Stimulated activated effector memory CD8-positive, alpha-beta T cell treated with anti-CD3 and anti-CD28 coated beads, Interleukin-12 subunit alpha, Interleukin-12 subunit beta, amount 100 ng/mL, for 72 hours (primary cell): ENCODE results near the gene CYB561D2.
A peak's percentile ranks its signal among the peaks of the same experiment; 100 is the strongest.

Experiments used
- ATAC-seq: fragments of 150-1000 bp; cut with Tn5 transposase; 2 replicates; pipeline ENCODE4 v1.10.0; 2021
- DNase-seq, 2 donors: peaks; one replicate each; pipeline ENCODE4 v3.0.0; 2021 to 2022; ENCODE audit warnings: low spot score in 2 of 2
- H3K27ac Mint-ChIP-seq: one replicate; pipeline ENCODE4 v1.8.0; 2022; ENCODE audit warnings: mild to moderate bottlenecking, mixed read lengths
- H3K36me3 Mint-ChIP-seq: one replicate; pipeline ENCODE4 v1.8.0; 2022; ENCODE audit warnings: mild to moderate bottlenecking, mixed read lengths
- H3K4me1 Mint-ChIP-seq: one replicate; pipeline ENCODE4 v1.8.0; 2022; ENCODE audit warnings: mixed read lengths
- H3K4me3 Mint-ChIP-seq: one replicate; pipeline ENCODE4 v1.8.0; 2022; ENCODE audit warnings: mild to moderate bottlenecking, mixed read lengths
- H3K9me3 Mint-ChIP-seq: one replicate; pipeline ENCODE4 v1.8.0; 2022; ENCODE audit warnings: mixed read lengths

CYB561D2 gene

DNA sequence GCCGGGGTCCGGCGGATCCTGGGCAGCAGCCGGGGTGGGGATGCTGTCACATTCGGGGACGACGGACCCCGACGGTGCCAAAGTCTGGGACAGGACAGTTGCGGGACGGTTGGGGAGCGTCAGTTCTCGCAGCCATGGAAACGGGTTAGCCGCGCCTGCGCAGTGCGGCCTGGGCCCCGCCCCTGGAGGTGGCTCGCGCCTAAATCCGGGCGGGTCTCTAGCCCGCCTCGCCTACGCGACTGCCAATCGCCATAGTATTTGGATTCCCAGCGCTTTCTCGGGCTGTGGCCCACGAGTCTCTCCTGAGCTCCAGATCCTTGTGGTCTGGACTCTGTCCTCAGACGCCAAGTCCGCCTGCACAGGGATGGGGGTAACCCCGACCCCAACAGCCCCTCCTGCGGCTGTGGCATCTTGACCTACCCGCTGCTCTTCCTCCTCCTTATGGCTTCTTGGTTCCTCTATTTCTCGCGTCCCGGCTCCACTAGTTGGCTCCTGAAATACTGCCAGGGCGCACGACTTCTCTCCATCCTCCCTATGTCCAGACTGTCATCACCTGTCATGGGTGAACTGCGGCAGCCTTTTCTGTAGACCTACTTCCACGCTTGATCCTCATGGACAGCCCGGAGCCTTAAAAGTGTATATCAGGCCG is 5.0 kb upstream of the CYB561D2 start, which contains the start of gene ZMYND10:
TSS of gene ZMYND10 (minus strand) at position 147 of the 649 bp plus-strand sequence. CDS start 153 bp downstream, outside the sequence.
- Mint-ChIP-seq H3K9me3 (no peaks in the 10 kb centered on the region), H3K4me1 (peaks cover 76% of the 10 kb centered on the region), H3K27ac (no peak within 1 kb of the TSS), H3K4me3 (peak within 1 kb of the TSS; percentile 68), H3K36me3 (peaks cover 48% of the 10 kb centered on the region)
- ATAC-seq = peak; percentile 8
- DNase-seq = peak; percentile 64 to 84

DNA sequence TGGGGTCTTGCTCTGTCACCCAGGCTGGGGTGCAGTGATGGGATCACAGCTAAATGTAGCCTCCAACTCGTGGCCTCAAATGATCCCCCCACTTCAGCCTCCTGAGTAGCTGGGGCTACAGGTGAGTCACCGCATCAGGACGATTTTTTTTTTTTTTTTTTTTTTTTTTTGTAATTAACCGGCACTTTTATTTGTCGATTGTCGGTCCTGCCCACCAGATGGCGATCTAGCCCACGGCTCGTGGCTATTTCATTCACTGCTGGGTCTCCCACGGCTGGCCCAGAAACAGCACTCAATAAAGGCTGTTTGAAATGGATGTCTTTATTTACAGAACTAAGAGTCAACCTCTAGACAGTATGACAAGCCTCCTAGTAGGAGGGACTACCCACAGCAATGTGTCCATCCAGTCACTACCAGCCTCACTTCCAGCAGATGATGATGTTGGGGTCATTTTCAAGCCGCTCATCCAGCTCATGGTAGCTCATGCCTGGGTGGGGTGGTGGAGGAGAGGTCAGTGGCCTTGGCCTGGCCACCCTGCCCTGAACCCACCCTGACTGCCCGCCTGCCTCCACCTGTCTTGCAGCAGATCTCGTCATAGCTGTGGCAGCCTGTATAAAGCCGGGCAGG is 3.4 kb upstream of the CYB561D2 start:
- peak; percentile 5 for ATAC-seq
- no peaks in the 10 kb centered on the region for H3K9me3 Mint-ChIP-seq
- DNase-seq = peak; percentile 51 to 80
- H3K4me1 Mint-ChIP-seq = peaks cover 81% of the 10 kb centered on the region
- no peak overlapping the region for H3K27ac Mint-ChIP-seq
- no peak overlapping the region for H3K4me3 Mint-ChIP-seq
- H3K36me3 Mint-ChIP-seq = peaks cover 59% of the 10 kb centered on the region

DNA sequence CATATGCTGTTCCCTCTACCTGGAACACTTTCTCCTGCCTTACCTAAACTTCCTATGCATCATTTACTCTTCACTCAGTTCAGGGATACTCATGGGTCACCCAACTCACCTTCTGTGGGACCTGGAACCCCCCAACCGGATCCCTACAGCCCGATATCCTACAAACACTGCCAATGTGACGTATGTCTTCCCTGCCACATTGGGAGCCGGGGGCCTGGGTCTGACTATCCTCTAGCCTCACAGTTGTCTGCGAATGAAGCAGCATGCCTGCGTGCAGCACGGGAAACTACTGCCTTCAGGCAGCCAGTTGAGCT is 492 bp upstream of the CYB561D2 start:
- Mint-ChIP-seq H3K27ac (peak overlapping the region; percentile 98), H3K4me3 (peak overlapping the region; percentile 99), H3K4me1 (peaks cover 72% of the 10 kb centered on the region), H3K36me3 (peaks cover 87% of the 10 kb centered on the region), H3K9me3 (no peaks in the 10 kb centered on the region)
- DNase-seq = no peak
- no peak for ATAC-seq

DNA sequence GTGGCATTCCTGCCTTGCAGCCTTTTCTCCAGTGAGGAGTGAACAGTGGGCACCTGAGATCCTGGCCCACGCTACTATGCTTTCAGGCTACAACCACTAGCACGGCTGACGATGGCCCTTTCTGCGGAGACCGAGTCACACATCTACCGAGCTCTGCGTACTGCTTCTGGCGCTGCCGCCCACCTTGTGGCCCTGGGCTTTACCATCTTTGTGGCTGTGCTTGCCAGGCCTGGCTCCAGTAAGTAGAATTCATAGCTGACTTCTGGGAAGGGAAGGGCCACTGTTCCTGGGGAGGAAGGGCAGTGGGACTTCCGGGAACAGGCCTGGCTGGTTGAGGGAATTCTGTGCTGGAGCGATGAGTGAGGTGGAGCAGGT is 648 bp downstream of the CYB561D2 start:
- ATAC-seq (peak; percentile 22), DNase-seq (no peak)
- H3K4me3 Mint-ChIP-seq = peak overlapping the region; percentile 99
- peaks cover 87% of the 10 kb centered on the region for H3K36me3 Mint-ChIP-seq
- H3K9me3 Mint-ChIP-seq = no peaks in the 10 kb centered on the region
- peak overlapping the region; percentile 98 for H3K27ac Mint-ChIP-seq
- H3K4me1 Mint-ChIP-seq = peaks cover 72% of the 10 kb centered on the region

DNA sequence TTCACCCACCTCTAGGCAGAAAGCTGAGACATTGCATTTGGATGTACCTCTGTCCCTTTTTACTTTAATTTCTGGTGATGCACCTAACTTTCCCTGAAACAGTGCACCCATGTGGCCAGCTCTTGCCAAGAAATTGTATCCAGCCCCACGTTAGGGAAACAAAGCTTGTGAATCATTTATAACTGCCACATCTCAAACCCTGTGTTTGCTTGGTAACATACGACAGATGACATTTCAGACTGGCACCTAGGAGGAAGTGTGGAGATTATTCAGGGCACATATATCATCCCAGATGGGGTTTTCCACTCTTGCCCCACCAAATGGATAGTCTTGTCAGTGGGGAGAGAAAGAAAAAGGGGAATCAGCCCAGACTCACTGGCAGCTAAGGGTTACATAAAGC is 2.1 kb downstream of the CYB561D2 start:
- DNase-seq (no peak), ATAC-seq (no peak)
- H3K4me3 Mint-ChIP-seq = no peak overlapping the region
- H3K9me3 Mint-ChIP-seq = no peaks in the 10 kb centered on the region
- H3K4me1 Mint-ChIP-seq = peaks cover 76% of the 10 kb centered on the region
- H3K36me3 Mint-ChIP-seq = peaks cover 83% of the 10 kb centered on the region
- peak overlapping the region; percentile 58 for H3K27ac Mint-ChIP-seq

DNA sequence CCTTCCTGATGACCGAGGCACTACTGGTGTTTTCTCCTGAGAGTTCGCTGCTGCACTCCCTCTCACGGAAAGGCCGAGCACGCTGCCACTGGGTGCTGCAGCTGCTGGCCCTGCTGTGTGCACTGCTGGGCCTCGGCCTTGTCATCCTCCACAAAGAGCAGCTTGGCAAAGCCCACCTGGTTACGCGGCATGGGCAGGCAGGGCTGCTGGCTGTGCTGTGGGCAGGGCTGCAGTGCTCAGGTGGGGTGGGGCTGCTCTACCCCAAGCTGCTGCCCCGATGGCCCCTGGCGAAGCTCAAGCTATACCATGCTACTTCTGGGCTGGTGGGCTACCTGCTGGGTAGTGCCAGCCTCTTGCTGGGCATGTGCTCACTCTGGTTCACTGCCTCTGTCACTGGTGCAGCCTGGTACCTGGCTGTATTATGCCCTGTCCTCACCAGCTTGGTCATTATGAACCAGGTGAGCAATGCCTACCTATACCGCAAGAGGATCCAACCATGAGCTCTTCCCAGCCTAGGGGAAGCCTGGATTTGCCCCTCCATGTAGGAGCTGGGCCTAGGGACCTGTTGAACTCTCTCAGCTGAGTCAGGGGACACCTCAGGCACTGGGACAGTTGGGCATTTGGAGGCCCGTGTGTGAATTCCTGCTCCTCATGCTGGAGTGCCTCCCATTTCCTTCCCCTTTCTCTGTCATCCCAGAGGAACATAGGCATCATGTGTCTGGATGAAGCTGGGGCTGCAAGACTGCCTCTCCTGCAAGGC is 2.8 kb downstream of the CYB561D2 start:
- no peak overlapping the region for H3K4me3 Mint-ChIP-seq
- ATAC-seq (no peak), DNase-seq (no peak)
- H3K27ac Mint-ChIP-seq = peak overlapping the region; percentile 58
- H3K36me3 Mint-ChIP-seq = peaks cover 83% of the 10 kb centered on the region
- no peaks in the 10 kb centered on the region for H3K9me3 Mint-ChIP-seq
- H3K4me1 Mint-ChIP-seq = peaks cover 76% of the 10 kb centered on the region

DNA sequence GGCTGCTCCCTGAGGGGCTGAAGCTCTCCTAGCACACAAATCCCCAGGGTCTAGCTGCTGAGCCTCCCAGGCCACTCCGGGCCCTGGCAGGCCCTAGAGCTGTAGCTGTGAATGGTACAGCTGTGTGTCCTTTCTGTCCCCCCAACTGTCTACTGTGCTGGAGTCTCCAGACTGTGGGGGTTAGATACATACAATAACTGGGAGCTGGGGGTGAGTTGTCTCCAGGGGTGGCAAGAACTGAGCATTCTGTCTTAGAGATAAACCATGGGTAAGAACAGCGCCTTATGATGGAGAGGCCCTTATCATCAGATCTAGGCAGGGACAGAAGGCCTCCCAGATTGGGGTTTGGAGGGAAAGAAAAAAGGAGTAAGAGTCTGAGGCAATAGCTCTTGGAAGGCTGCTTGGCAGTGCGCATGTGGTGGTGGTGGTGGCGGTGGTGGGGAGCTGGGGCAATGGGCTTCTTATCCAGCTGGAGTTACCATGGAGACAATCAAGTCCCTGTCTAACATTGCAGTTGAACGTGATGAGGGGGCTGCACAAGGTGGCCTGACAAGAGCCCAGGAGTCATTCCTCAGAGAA is 3.6 kb downstream of the CYB561D2 start:
- DNase-seq (no peak), ATAC-seq (no peak)
- H3K4me3 Mint-ChIP-seq = no peak overlapping the region
- peaks cover 81% of the 10 kb centered on the region for H3K36me3 Mint-ChIP-seq
- no peaks in the 10 kb centered on the region for H3K9me3 Mint-ChIP-seq
- H3K27ac Mint-ChIP-seq = peak overlapping the region; percentile 2
- H3K4me1 Mint-ChIP-seq = peaks cover 73% of the 10 kb centered on the region

DNA sequence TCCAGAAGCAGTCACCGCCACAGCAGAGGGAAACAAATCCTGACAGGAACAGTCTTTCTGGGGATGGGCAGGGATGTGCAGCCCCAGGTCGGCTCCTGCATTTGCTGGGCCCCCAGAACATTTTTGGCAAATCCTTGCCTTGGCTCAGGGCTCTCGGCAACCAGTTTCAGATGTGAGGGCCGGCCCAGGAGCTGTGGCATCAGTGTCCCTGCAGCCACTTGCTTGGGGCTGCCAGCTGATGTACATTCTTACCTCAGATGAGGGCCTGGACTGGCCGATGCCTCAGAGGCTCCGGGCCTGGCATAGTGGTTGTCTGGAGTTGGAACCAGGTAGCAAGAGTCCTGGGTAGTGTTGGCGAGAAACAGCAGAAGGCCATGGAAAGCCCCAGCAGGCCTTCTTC is 4.2 kb downstream of the CYB561D2 start:
- no peaks in the 10 kb centered on the region for H3K9me3 Mint-ChIP-seq
- H3K4me1 Mint-ChIP-seq = peaks cover 74% of the 10 kb centered on the region
- DNase-seq (no peak), ATAC-seq (no peak)
- H3K36me3 Mint-ChIP-seq = peaks cover 80% of the 10 kb centered on the region
- peak overlapping the region; percentile 71 for H3K27ac Mint-ChIP-seq
- no peak overlapping the region for H3K4me3 Mint-ChIP-seq

DNA sequence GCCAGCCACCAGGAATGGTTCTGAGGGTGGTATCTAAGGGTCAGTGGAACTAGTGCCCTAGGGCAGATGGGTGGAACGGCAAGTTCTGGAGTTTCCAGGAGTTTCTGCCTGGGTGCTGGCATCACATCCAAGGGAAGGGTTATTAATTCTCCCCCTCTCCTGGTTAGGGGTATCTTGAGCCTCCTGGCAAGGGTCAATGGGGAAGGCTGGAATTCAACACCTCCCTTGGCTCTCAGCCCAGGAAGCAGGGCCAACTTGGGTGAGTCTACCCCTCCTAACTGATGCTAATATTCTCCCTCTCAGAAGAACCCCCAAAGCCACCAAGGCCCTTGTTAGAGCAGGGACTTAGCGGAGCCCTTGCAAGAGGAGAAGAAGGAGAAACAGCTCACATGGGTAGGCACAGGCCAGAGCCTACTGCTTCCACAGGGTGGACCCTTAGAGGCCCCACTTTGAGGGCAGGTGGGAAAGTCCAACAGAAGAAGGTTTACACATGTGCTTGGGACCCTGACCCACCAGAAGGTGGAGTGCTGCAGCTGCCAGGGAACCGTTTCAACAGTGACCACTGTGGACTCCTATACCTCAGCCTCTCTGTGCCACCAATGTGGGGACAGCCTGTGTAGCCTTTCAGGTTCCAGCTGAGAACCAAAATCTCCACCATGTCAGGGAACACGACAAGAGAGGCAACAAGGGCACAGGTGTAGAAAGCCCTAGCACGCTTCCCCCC is 5.3 kb downstream of the CYB561D2 start:
- H3K36me3 Mint-ChIP-seq = peaks cover 68% of the 10 kb centered on the region
- H3K4me3 Mint-ChIP-seq = peak overlapping the region; percentile 96
- ATAC-seq (no peak), DNase-seq (no peak)
- H3K9me3 Mint-ChIP-seq = no peaks in the 10 kb centered on the region
- H3K4me1 Mint-ChIP-seq = peaks cover 69% of the 10 kb centered on the region
- peak overlapping the region; percentile 71 for H3K27ac Mint-ChIP-seq

DNA sequence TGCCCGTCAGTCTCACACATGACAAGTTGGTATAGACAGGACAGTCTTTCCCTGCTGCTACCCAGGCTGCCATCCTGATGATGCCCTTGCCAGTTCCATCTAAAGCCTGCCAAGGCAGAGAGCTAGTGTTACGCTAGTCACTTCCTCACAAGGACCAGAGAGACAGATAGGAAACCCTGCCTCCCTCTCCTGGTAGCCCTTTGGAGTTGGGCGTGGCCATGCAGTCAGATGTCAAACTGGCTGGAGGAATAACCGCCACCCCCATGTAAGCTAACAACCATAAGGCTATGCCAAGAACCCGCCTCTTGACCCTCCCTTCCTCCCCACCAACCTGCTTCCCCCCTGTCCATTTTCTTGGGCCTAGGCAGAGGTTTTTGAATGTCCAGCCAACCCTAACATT is 5.9 kb downstream of the CYB561D2 start:
- DNase-seq (no peak), ATAC-seq (no peak)
- H3K27ac Mint-ChIP-seq = peak overlapping the region; percentile 97
- peaks cover 63% of the 10 kb centered on the region for H3K36me3 Mint-ChIP-seq
- H3K9me3 Mint-ChIP-seq = no peaks in the 10 kb centered on the region
- peaks cover 63% of the 10 kb centered on the region for H3K4me1 Mint-ChIP-seq
- peak overlapping the region; percentile 96 for H3K4me3 Mint-ChIP-seq

DNA sequence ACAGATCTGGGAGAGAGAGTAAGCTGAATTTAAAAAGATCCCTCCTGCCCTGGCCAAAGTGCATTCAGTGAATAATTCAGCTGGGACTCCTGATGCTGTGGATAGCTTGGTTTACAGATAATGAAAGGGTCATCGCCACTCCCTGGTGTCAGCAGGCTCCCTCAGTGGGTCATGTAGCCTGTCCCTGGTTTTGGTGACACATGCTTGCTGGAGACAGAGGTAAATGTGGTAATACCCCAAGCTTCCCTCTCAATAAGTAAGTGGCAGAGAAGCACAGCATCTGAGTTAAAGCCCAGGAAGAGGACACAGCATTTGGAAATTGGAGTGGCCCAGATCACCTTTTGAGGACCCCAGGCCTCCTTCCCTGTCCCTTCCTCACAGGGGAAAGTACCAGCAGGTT is 6.8 kb downstream of the CYB561D2 start:
- no peaks in the 10 kb centered on the region for H3K9me3 Mint-ChIP-seq
- peaks cover 53% of the 10 kb centered on the region for H3K36me3 Mint-ChIP-seq
- peak overlapping the region; percentile 96 for H3K4me3 Mint-ChIP-seq
- H3K4me1 Mint-ChIP-seq = peaks cover 57% of the 10 kb centered on the region
- no peak for DNase-seq
- H3K27ac Mint-ChIP-seq = peak overlapping the region; percentile 97
- ATAC-seq = no peak

DNA sequence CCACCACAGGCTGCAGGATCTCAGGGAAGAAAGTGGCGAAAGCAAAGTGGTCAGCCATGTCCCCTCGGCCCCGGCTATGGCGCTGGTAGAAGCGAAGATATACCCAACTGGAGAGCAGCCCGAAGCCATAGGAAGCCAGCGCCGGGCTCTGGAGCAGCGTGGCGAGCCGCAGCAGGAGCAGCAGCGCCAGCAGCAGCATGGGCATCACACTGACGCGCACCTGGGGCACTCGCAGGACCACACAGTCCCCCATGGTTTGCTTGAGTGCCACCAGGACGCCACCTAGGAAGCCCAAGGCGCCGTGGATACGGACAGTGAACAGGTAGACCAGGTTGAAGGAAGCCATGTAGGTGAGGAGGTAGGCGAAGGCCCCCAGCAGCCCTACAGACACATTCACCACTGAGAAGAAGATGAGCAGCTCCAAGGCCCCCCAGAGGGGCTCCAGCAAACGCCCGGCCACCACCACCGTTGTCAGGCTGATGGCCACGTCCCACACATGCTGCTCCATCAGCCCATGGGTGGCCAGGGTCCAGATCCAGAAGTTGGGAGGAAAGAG is 7.8 kb downstream of the CYB561D2 start:
- DNase-seq (no peak), ATAC-seq (no peak)
- Mint-ChIP-seq H3K36me3 (peaks cover 44% of the 10 kb centered on the region), H3K4me3 (peak overlapping the region; percentile 96), H3K4me1 (peaks cover 57% of the 10 kb centered on the region), H3K27ac (peak overlapping the region; percentile 97), H3K9me3 (no peaks in the 10 kb centered on the region)

DNA sequence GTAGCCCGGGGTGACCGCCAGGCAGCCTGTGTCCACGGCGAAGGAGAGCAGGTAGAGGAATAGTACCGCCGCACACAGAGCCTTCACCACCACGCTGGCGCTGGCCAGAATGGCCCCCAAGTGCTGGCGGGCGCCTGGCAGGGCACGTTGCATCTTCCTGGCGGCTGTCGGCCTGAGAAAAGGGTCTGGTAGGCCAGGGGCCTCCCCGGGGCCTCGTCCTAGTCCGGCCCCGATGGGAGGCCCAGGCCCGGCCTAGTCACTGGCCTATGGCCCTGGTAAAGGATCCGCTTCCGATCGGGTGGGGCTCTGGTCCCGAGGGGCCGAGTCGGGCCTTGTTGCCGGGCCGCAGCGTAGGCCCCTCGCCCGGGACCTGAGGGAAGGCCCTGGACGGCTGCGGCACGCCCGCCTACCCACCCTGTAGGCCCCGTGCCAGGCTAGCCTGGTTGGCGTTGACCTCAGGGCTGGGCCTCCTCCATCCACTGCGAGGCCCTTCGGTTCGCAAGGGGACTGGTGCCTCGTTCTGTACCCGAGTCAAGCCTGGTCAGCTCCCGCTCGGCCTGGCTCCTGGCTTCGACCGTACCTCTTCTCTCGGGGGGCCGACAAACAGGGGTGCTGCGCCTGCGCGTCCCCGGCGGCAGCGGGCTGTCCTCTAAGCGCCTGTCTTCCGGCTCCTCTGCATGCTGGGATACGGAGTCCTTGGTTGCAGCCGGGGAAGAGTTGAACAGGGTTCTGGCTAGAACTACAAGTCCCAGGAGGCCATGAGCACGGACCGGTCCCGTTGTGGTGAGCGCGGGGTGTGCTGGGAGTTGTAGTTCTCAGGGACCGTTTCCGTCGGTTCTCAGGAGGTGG is 8.5 kb downstream of the CYB561D2 start, which contains the start of gene TMEM115:
TSS of gene TMEM115 (minus strand) at position 611 of the 849 bp plus-strand sequence. CDS start at position 153, 458 bp downstream.
- Mint-ChIP-seq H3K9me3 (no peaks in the 10 kb centered on the region), H3K27ac (peak within 1 kb of the TSS; percentile 97), H3K36me3 (peaks cover 37% of the 10 kb centered on the region), H3K4me3 (peak within 1 kb of the TSS; percentile 96), H3K4me1 (peaks cover 57% of the 10 kb centered on the region)
- peak; percentile 75 to 95 for DNase-seq
- peak; percentile 100 for ATAC-seq

DNA sequence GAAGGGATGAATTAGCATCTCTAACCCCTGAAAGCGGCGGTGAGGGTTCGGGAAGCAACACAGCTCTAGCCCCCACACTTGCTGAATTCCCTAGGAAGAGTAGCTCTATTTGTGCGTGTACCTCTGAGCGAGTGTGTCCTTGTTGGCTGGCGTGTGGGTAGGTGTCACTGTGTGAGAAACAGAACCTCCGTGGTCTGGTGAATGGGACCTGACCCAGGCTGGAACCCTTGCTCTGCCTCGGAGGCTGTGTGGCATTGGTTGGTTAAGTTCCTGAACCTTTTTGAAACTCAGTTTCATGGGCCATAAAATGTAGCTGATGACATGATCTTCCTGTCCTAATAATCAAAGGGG is 9.1 kb downstream of the CYB561D2 start:
- H3K36me3 Mint-ChIP-seq = peaks cover 31% of the 10 kb centered on the region
- ATAC-seq = peak; percentile 40
- peak overlapping the region; percentile 96 for H3K4me3 Mint-ChIP-seq
- peaks cover 59% of the 10 kb centered on the region for H3K4me1 Mint-ChIP-seq
- DNase-seq = no peak
- H3K27ac Mint-ChIP-seq = peak overlapping the region; percentile 97
- no peaks in the 10 kb centered on the region for H3K9me3 Mint-ChIP-seq
